Measurements from ENCODE around the gene CPNE2. TPM values are rescaled to one million over a fixed set of nuclear protein-coding genes. Genes with fewer than 3 reads are reported as not detected.
"Not testable (repeated sequence)": the region's sequence is repeated elsewhere in the genome, so short reads cannot be mapped to it uniquely, and the experiment has no call there.

CPNE2 gene
- total RNA-seq, 1 experiment from 2014 or later = 35.2 TPM

- DNase-seq = peak in 1 of 2 experiments; percentile 4
- CTCF ChIA-PET = no interaction called here
- BruUV-seq (replicated peaks) = no TSS peak
- Histone ChIP-seq H3K9me2 (ENCODE audit: insufficient read depth) (no peaks in the 10 kb centered on the region), H4K20me1 (ENCODE audit: insufficient read depth) (no peaks in the 10 kb centered on the region), H3K4me2 (peak overlapping the region; percentile 35), H3K27ac (no peak overlapping the region), H3K79me2 (ENCODE audit: low read depth) (no peaks in the 10 kb centered on the region), H3K36me3 (ENCODE audit: low read depth) (no peaks in the 10 kb centered on the region), H3F3A (ENCODE audit: insufficient read depth, low read depth) (peaks cover 12% of the 10 kb centered on the region; the same call in 1 of the 2 replicates), H3K27me3 (ENCODE audit: insufficient read depth, low read depth) (no peaks in the 10 kb centered on the region), H3K4me1 (replicated peaks; ENCODE audit: insufficient read depth) (peaks cover 18% of the 10 kb centered on the region), H3K9me3 (ENCODE audit: insufficient read depth, low read depth) (no peaks in the 10 kb centered on the region), H3K4me3 (no peak overlapping the region), H2AFZ (no peak overlapping the region)
- POLR2A ChIA-PET (ENCODE audit: unreplicated experiment) = no interaction called here
- intact Hi-C loops (cut with micrococcal nuclease; ENCODE audit: unreplicated experiment) = loop anchor here (2.0 kb wide), 1 partner anchor 32 kb away; no protein-coding TSS in a partner anchor
- no peak for TF ChIP-seq CTCF (conservative IDR thresholded peaks at IDR 0.05)
- TF ChIP-seq EZH2 (IDR thresholded peaks at IDR 0.05; ENCODE audit: low read depth) = no peak
Observed at GRCh38 chr16:57060323-57061083, 31.9 kb upstream of the CPNE2 start.

GRCh38 chr16:57061084-57061905 lies 31.1 kb upstream of the CPNE2 start:
- peak overlapping the region; percentile 35 for H3K4me2 ChIP-seq
- no peaks in the 10 kb centered on the region for H3K27me3 ChIP-seq (ENCODE audit: insufficient read depth, low read depth)
- ChIA-PET POLR2A (ENCODE audit: unreplicated experiment) (no interaction called here), CTCF (no interaction called here)
- intact Hi-C loops (cut with micrococcal nuclease; ENCODE audit: unreplicated experiment) = loop anchor here (2.0 kb wide), 1 partner anchor 32 kb away; no protein-coding TSS in a partner anchor
- peak; percentile 54 to 84 for DNase-seq
- no peaks in the 10 kb centered on the region for H3K36me3 ChIP-seq (ENCODE audit: low read depth)
- H3K79me2 ChIP-seq (ENCODE audit: low read depth) = no peaks in the 10 kb centered on the region
- no peaks in the 10 kb centered on the region for H3K9me2 ChIP-seq (ENCODE audit: insufficient read depth)
- BruUV-seq (replicated peaks) = no TSS peak
- no peak overlapping the region for H3K4me3 ChIP-seq
- H3K4me1 ChIP-seq (replicated peaks; ENCODE audit: insufficient read depth) = peaks cover 18% of the 10 kb centered on the region
- TF ChIP-seq EZH2 (IDR thresholded peaks at IDR 0.05; ENCODE audit: low read depth) (no peak), CTCF (conservative IDR thresholded peaks at IDR 0.05) (no peak)
- no peak overlapping the region; the same call in 1 of the 2 replicates for H3K27ac ChIP-seq
- H2AFZ ChIP-seq = no peak overlapping the region
- no peaks in the 10 kb centered on the region for H4K20me1 ChIP-seq (ENCODE audit: insufficient read depth)
- H3K9me3 ChIP-seq (ENCODE audit: insufficient read depth, low read depth) = no peaks in the 10 kb centered on the region
- peaks cover 12% of the 10 kb centered on the region; the same call in 1 of the 2 replicates for H3F3A ChIP-seq (ENCODE audit: insufficient read depth, low read depth)

- ChIA-PET CTCF (no interaction called here), POLR2A (ENCODE audit: unreplicated experiment) (no interaction called here)
- H2AFZ ChIP-seq = no peak overlapping the region
- no peaks in the 10 kb centered on the region for H3K27me3 ChIP-seq (ENCODE audit: insufficient read depth, low read depth)
- DNase-seq = no peak
- peaks cover 18% of the 10 kb centered on the region for H3K4me1 ChIP-seq (replicated peaks; ENCODE audit: insufficient read depth)
- peaks cover 12% of the 10 kb centered on the region; the same call in 1 of the 2 replicates for H3F3A ChIP-seq (ENCODE audit: insufficient read depth, low read depth)
- no peaks in the 10 kb centered on the region for H3K36me3 ChIP-seq (ENCODE audit: low read depth)
- H3K27ac ChIP-seq = no peak overlapping the region
- H3K9me2 ChIP-seq (ENCODE audit: insufficient read depth) = no peaks in the 10 kb centered on the region
- no peaks in the 10 kb centered on the region for H3K79me2 ChIP-seq (ENCODE audit: low read depth)
- no peaks in the 10 kb centered on the region for H3K9me3 ChIP-seq (ENCODE audit: insufficient read depth, low read depth)
- no peak overlapping the region for H3K4me3 ChIP-seq
- H3K4me2 ChIP-seq = no peak overlapping the region
- TSS peak; percentile 18 for BruUV-seq (replicated peaks)
- no peak for TF ChIP-seq EZH2 (IDR thresholded peaks at IDR 0.05; ENCODE audit: low read depth)
- no peak for TF ChIP-seq CTCF (conservative IDR thresholded peaks at IDR 0.05)
- intact Hi-C loops (cut with micrococcal nuclease; ENCODE audit: unreplicated experiment) = no loop called here
- H4K20me1 ChIP-seq (ENCODE audit: insufficient read depth) = no peaks in the 10 kb centered on the region
Observed at GRCh38 chr16:57062329-57062728, 30.1 kb upstream of the CPNE2 start.

- DNase-seq; H3K27ac ChIP-seq; intact Hi-C loops (cut with micrococcal nuclease; ENCODE audit: unreplicated experiment); H3K4me2 ChIP-seq; H4K20me1 ChIP-seq (ENCODE audit: insufficient read depth); H3K9me2 ChIP-seq (ENCODE audit: insufficient read depth); H3K4me3 ChIP-seq; H3K9me3 ChIP-seq (ENCODE audit: insufficient read depth, low read depth); BruUV-seq (replicated peaks); H2AFZ ChIP-seq; H3K36me3 ChIP-seq (ENCODE audit: low read depth); CTCF ChIA-PET; H3K79me2 ChIP-seq (ENCODE audit: low read depth); H3K27me3 ChIP-seq (ENCODE audit: insufficient read depth, low read depth); POLR2A ChIA-PET (ENCODE audit: unreplicated experiment): not testable (repeated sequence)
- H3F3A ChIP-seq (ENCODE audit: insufficient read depth, low read depth) = peaks cover 12% of the 10 kb centered on the region; the same call in 1 of the 2 replicates
- peaks cover 18% of the 10 kb centered on the region for H3K4me1 ChIP-seq (replicated peaks; ENCODE audit: insufficient read depth)
Observed at GRCh38 chr16:57063189-57063588, 29.2 kb upstream of the CPNE2 start.
